ENCODE measurements around the gene MMADHC.

DNA sequence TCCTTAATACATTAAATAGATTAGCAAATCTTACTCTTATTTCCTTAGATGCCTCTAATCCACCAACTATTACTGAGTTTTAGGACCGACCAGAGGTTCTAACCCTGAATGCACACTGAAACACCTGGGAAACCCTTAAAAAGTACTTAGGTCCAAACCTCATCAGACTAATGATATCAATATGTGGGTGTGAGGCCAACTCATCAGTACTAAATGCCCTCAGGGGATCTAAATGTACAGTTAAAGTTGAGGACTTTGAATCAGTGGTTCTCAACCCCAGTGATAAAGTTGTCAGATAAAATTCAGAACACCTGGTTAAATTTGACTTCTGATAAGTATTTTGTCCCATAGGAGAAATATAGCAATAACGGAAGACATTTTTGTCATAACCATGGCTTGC lies 20.9 kb downstream of the MMADHC start:
- no peak for TF ChIP-seq SMAD4 (CRISPR knock-in tag; IDR thresholded peaks at IDR 0.05)
- TF ChIP-seq, protein P1, sequence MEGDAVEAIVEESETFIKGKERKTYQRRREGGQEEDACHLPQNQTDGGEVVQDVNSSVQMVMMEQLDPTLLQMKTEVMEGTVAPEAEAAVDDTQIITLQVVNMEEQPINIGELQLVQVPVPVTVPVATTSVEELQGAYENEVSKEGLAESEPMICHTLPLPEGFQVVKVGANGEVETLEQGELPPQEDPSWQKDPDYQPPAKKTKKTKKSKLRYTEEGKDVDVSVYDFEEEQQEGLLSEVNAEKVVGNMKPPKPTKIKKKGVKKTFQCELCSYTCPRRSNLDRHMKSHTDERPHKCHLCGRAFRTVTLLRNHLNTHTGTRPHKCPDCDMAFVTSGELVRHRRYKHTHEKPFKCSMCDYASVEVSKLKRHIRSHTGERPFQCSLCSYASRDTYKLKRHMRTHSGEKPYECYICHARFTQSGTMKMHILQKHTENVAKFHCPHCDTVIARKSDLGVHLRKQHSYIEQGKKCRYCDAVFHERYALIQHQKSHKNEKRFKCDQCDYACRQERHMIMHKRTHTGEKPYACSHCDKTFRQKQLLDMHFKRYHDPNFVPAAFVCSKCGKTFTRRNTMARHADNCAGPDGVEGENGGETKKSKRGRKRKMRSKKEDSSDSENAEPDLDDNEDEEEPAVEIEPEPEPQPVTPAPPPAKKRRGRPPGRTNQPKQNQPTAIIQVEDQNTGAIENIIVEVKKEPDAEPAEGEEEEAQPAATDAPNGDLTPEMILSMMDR (IDR thresholded peaks at IDR 0.05), result no peak
- TF ChIP-seq, protein P2, sequence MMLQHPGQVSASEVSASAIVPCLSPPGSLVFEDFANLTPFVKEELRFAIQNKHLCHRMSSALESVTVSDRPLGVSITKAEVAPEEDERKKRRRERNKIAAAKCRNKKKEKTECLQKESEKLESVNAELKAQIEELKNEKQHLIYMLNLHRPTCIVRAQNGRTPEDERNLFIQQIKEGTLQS (CRISPR knock-in tag; conservative IDR thresholded peaks at IDR 0.05), result no peak
- TF ChIP-seq JUN (CRISPR knock-in tag; IDR thresholded peaks at IDR 0.05), result no peak
- TF ChIP-seq, protein P3, sequence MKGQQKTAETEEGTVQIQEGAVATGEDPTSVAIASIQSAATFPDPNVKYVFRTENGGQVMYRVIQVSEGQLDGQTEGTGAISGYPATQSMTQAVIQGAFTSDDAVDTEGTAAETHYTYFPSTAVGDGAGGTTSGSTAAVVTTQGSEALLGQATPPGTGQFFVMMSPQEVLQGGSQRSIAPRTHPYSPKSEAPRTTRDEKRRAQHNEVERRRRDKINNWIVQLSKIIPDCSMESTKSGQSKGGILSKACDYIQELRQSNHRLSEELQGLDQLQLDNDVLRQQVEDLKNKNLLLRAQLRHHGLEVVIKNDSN (CRISPR knock-in tag; IDR thresholded peaks at IDR 0.05), result no peak
- TF ChIP-seq, protein P4, sequence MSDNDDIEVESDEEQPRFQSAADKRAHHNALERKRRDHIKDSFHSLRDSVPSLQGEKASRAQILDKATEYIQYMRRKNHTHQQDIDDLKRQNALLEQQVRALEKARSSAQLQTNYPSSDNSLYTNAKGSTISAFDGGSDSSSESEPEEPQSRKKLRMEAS (CRISPR knock-in tag; IDR thresholded peaks at IDR 0.05), result no peak

Measured in WTC11 (cell line).